GM06990 (cell line): Measurements from ENCODE around the gene PIKFYVE.

Experiments used
- DNase-seq: peaks from one replicate; pipeline ENCODE4 v3.0.0-alpha.2; 2011; ENCODE audit not compliant: insufficient read length; ENCODE audit errors: extremely low read depth
- H3K27me3 ChIP-seq: replicated peaks from 2 replicates; pipeline ENCODE4 v1.6.0; 2011; ENCODE audit warnings: low read length; ENCODE audit not compliant: control insufficient read depth, insufficient read depth
- H3K36me3 ChIP-seq: 2 replicates; pipeline ENCODE4 v1.5.1; 2011; ENCODE audit warnings: low read length; ENCODE audit not compliant: control insufficient read depth, insufficient read depth
- H3K4me3 ChIP-seq: replicated peaks from 2 replicates; pipeline ENCODE4 v1.5.1; 2011; ENCODE audit warnings: low read depth, mild to moderate bottlenecking, control low read depth, low read length
- TF ChIP-seq, protein P1 (sequence below): IDR thresholded peaks from 2 replicates; pipeline ENCODE4 v1.5.1; 2011; ENCODE audit warnings: low read length, control low read depth, mild to moderate bottlenecking, inconsistent platforms; ENCODE audit not compliant: insufficient read depth, poor library complexity, severe bottlenecking

PIKFYVE gene

DNA sequence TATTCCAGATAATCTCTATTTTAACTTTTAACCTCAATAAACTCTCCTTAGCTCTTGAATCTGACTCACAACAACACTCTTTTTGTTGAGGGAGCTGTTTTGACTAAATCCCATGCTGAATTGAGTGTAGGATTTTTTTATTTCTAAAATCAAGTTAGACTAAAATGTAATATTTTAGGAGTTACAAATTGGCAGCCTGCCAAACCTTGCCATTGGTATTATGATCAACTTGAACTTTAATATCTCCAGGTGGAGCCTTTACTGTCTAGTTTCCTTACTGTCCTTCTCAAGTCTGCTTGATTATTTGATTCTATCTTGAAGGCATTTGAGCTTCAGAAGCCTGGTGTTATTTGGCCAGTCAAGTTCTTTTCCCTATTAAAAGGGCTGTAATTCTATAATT is 8.7 kb downstream of the PIKFYVE start:
- no peaks in the 10 kb centered on the region for H3K27me3 ChIP-seq
- peaks cover 5% of the 10 kb centered on the region for H3K36me3 ChIP-seq
- DNase-seq: no peak
- H3K4me3 ChIP-seq: no peak overlapping the region
- TF ChIP-seq, protein P1, sequence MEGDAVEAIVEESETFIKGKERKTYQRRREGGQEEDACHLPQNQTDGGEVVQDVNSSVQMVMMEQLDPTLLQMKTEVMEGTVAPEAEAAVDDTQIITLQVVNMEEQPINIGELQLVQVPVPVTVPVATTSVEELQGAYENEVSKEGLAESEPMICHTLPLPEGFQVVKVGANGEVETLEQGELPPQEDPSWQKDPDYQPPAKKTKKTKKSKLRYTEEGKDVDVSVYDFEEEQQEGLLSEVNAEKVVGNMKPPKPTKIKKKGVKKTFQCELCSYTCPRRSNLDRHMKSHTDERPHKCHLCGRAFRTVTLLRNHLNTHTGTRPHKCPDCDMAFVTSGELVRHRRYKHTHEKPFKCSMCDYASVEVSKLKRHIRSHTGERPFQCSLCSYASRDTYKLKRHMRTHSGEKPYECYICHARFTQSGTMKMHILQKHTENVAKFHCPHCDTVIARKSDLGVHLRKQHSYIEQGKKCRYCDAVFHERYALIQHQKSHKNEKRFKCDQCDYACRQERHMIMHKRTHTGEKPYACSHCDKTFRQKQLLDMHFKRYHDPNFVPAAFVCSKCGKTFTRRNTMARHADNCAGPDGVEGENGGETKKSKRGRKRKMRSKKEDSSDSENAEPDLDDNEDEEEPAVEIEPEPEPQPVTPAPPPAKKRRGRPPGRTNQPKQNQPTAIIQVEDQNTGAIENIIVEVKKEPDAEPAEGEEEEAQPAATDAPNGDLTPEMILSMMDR: no peak

DNA sequence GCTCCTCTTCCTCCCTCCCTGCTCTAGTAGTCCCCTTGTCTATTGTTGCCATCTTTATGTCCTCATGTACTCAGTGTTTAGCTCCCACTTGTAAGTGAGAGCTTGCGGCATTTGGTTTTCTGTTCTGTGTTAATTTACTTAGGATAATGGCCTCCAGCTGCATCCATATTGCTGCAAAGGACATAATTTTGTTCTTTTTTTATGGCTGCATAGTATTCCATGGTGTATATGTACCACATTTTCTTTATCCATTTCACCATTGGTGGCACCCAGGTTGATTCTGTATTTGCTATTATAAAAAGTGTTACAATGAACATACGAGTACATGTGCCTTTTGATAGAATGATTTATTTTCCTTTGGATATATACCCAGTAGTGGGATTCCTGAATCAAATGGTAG is 12.5 kb downstream of the PIKFYVE start:
- peaks cover 11% of the 10 kb centered on the region for H3K36me3 ChIP-seq
- no peak for DNase-seq
- H3K27me3 ChIP-seq: no peaks in the 10 kb centered on the region
- TF ChIP-seq, protein P1: no peak
- H3K4me3 ChIP-seq: no peak overlapping the region

DNA sequence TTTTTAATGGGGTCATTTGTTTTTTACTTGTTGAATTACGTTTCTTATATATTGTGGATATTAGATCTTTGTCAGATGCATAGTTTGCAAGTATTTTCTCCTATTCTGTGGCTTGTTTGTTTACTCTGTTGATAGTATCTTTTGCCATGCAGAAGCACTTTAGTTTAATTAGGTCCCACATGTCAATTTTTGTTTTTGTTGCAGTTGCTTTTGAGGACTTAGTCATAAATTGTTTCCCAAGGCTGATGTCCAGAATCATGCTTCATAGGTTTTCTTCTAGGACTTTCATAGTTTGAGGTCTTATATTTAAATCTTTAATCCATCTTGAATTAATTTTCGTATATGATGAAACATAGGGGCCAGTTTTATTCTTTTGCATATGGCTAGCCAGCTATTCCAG is 13.2 kb downstream of the PIKFYVE start:
- H3K36me3 ChIP-seq: peaks cover 9% of the 10 kb centered on the region
- no peak for DNase-seq
- TF ChIP-seq, protein P1: no peak

DNA sequence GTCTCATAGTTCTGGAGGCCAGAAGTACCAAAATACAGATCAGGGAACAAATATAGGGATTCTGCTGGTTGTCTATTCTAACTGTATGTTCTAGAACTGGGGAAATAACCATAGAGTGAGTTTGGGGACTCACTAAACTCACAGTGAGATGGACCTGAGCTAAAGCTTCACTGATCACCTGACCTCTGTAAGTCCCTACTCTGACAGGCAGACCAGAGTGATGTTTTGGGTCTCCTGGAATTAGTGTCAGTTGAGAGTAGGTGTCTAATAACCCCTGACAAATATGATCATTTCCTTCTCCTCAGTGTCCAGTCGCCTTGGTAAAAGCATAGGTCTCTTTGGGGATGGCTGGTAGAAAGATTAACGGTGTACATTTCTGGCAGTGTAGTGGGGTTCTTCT is 14.2 kb downstream of the PIKFYVE start:
- Histone ChIP-seq H3K27me3 (no peaks in the 10 kb centered on the region), H3K36me3 (peaks cover 9% of the 10 kb centered on the region)

More for the DNA sequence above, 13.2 kb downstream of the PIKFYVE start:
- H3K4me3 ChIP-seq: no peak overlapping the region
- H3K27me3 ChIP-seq: no peaks in the 10 kb centered on the region

DNA sequence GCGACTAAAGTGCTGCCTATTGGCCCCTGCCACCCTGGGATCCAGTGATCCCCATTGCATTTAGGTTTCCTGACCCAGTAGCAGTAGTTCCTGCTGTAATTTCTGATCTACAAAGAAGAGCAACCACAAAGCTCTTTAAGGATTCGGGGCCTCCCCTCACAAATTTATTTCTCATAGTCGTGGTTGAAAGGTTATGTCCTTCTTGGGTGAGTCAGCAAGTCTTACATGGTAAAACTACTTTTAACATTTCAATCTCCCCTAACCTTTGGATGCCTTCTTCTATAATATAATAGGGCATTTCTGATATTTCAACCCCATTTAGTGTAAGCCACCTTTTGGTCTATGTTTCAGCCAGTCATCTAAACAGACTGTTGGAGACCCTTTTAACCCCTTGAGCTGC is 14.9 kb downstream of the PIKFYVE start:
- no peaks in the 10 kb centered on the region for H3K27me3 ChIP-seq
- peaks cover 9% of the 10 kb centered on the region for H3K36me3 ChIP-seq
- H3K4me3 ChIP-seq: no peak overlapping the region
- TF ChIP-seq, protein P1: no peak
- DNase-seq: no peak

More for the DNA sequence above, 14.2 kb downstream of the PIKFYVE start:
- TF ChIP-seq, protein P1: no peak
- no peak for DNase-seq
- H3K4me3 ChIP-seq: no peak overlapping the region

DNA sequence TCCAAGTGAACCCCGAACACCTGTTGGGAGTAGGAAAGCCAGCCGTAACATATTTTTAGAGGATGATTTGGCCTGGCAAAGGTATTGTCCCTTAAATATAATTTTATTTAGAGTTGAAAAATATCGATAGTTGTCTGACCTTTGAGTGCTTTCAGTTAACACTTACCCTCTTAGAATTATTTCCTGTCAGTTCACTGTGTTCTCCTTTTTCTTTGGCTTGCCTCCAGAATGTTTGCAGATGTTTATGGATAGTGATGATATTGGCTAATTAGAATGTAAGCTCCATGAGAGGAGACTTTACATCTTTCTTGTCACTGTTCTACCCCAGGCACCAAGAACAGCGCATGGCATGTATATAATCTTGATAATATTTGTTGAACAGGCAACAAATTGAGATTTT is 19.8 kb downstream of the PIKFYVE start:
- DNase-seq: no peak
- Histone ChIP-seq H3K27me3 (no peaks in the 10 kb centered on the region), H3K36me3 (peaks cover 4% of the 10 kb centered on the region), H3K4me3 (no peak overlapping the region)
- TF ChIP-seq, protein P1: no peak
